KG1 (cell line): ENCODE data around the gene CRYL1.
"Not testable (repeated sequence)": the region's sequence is repeated elsewhere in the genome, so short reads cannot be mapped to it uniquely, and the experiment has no call there.

Experiments
- DNase-seq: peaks from one replicate; lab custom pipeline; 2025; lab: John Stamatoyannopoulos, UW

The CRYL1 gene

GRCh38 chr13:20448470-20448869 lies 77.2 kb downstream of the CRYL1 start:
- no peak for DNase-seq

GRCh38 chr13:20446900-20447299 lies 78.8 kb downstream of the CRYL1 start:
- no peak for DNase-seq

- no peak for DNase-seq
These were observed 79.3 kb downstream of the CRYL1 start for GRCh38 chr13:20446405-20446804.

GRCh38 chr13:20442798-20443381 lies 82.8 kb downstream of the CRYL1 start:
- DNase-seq, result no peak

GRCh38 chr13:20442375-20442774 lies 83.3 kb downstream of the CRYL1 start:
- DNase-seq, result no peak

GRCh38 chr13:20441879-20442278 lies 83.8 kb downstream of the CRYL1 start:
- no peak for DNase-seq

GRCh38 chr13:20441056-20441455 lies 84.6 kb downstream of the CRYL1 start:
- no peak for DNase-seq

- DNase-seq, result no peak
These were observed 86.4 kb downstream of the CRYL1 start for GRCh38 chr13:20439261-20439660.

GRCh38 chr13:20438801-20439200 lies 86.9 kb downstream of the CRYL1 start:
- DNase-seq, result no peak

GRCh38 chr13:20436505-20436904 lies 89.2 kb downstream of the CRYL1 start:
- no peak for DNase-seq

GRCh38 chr13:20435616-20436368 lies 89.9 kb downstream of the CRYL1 start:
- no peak for DNase-seq

GRCh38 chr13:20434210-20434609 lies 91.4 kb downstream of the CRYL1 start:
- DNase-seq, result not testable (repeated sequence)

- DNase-seq, result no peak
These were observed 93.8 kb downstream of the CRYL1 start for GRCh38 chr13:20431687-20432384.

GRCh38 chr13:20431080-20431479 lies 94.6 kb downstream of the CRYL1 start:
- no peak for DNase-seq

- no peak for DNase-seq
These were observed 95.4 kb downstream of the CRYL1 start for GRCh38 chr13:20430296-20430695.

GRCh38 chr13:20429682-20430081 lies 96.0 kb downstream of the CRYL1 start:
- no peak for DNase-seq

- DNase-seq, result no peak
These were observed 96.7 kb downstream of the CRYL1 start for GRCh38 chr13:20428666-20429644.

GRCh38 chr13:20426766-20427448 lies 98.8 kb downstream of the CRYL1 start:
- no peak for DNase-seq

GRCh38 chr13:20425819-20426219 lies 99.8 kb downstream of the CRYL1 start:
- DNase-seq, result no peak

- no peak for DNase-seq
These were observed 100.7 kb downstream of the CRYL1 start for GRCh38 chr13:20424949-20425348.

GRCh38 chr13:20424559-20424852 lies 101.2 kb downstream of the CRYL1 start:
- DNase-seq, result no peak

GRCh38 chr13:20422362-20422761 lies 103.3 kb downstream of the CRYL1 start:
- no peak for DNase-seq
